ENCODE data around the gene CDKN2A. TPM values are rescaled to one million over a fixed set of nuclear protein-coding genes. Genes with fewer than 3 reads are reported as not detected.

The CDKN2A gene
- total RNA-seq, 1 experiment from 2014 or later = 0.57 TPM

GRCh38 chr9:21993007-21993406 lies 1.2 kb downstream of the CDKN2A start:
- Mint-ChIP-seq H3K36me3 (no peaks in the 10 kb centered on the region), H3K27ac (no peak overlapping the region), H3K27me3 (ENCODE audit: low read depth) (peaks cover 98% of the 10 kb centered on the region), H3K4me1 (peaks cover 49% of the 10 kb centered on the region), H3K4me3 (peak overlapping the region; percentile 60), H3K9me3 (no peaks in the 10 kb centered on the region)
- ATAC-seq = no peak
- TF ChIP-seq TEAD1 (CRISPR knock-in tag; IDR thresholded peaks at IDR 0.05) (no peak), ZNF425 (CRISPR knock-in tag; conservative IDR thresholded peaks at IDR 0.05) (no peak), ATF2 (CRISPR knock-in tag; IDR thresholded peaks at IDR 0.05; ENCODE audit: borderline replicate concordance, low read depth) (no peak), MYBL2 (CRISPR knock-in tag; IDR thresholded peaks at IDR 0.05) (no peak), ETV6 (CRISPR knock-in tag; IDR thresholded peaks at IDR 0.05) (no peak), MXD4 (CRISPR knock-in tag; IDR thresholded peaks at IDR 0.05; ENCODE audit: borderline replicate concordance) (no peak), CBFB (CRISPR knock-in tag; IDR thresholded peaks at IDR 0.05; ENCODE audit: low read depth) (no peak), E2F5 (CRISPR knock-in tag; IDR thresholded peaks at IDR 0.05) (no peak), FOXP4 (CRISPR knock-in tag; IDR thresholded peaks at IDR 0.05) (no peak), RELA (CRISPR knock-in tag; IDR thresholded peaks at IDR 0.05; ENCODE audit: borderline replicate concordance) (no peak), ESRRA (CRISPR knock-in tag; IDR thresholded peaks at IDR 0.05; ENCODE audit: borderline replicate concordance) (no peak), USF2 (CRISPR knock-in tag; IDR thresholded peaks at IDR 0.05) (no peak), JAZF1 (CRISPR knock-in tag; IDR thresholded peaks at IDR 0.05) (no peak), PRRX2 (CRISPR knock-in tag; IDR thresholded peaks at IDR 0.05) (no peak)
- DNase-seq (ENCODE audit: low spot score) = no peak
- ChIA-PET CTCF (interaction anchor here (4.3 kb wide), 1 partner anchor 16 kb away, joined by 42 read pairs; the partner anchor contains the start of gene CDKN2B), POLR2A (interaction anchor here (1.4 kb wide), 1 partner anchor 10 kb away, joined by 5 read pairs; no protein-coding TSS in a partner anchor)

- Mint-ChIP-seq H3K4me3 (no peak overlapping the region), H3K9me3 (no peaks in the 10 kb centered on the region), H3K36me3 (no peaks in the 10 kb centered on the region), H3K27me3 (ENCODE audit: low read depth) (peaks cover 98% of the 10 kb centered on the region), H3K27ac (no peak overlapping the region), H3K4me1 (peaks cover 32% of the 10 kb centered on the region)
- no peak for ATAC-seq
- ChIA-PET POLR2A (no interaction called here), CTCF (interaction anchor here (2.9 kb wide), 1 partner anchor 17 kb away, joined by 17 read pairs; the partner anchor contains the start of gene CDKN2B)
- no peak for DNase-seq (ENCODE audit: low spot score)
- no peak for TF ChIP-seq NFE2L1 (CRISPR knock-in tag; IDR thresholded peaks at IDR 0.05)
- TF ChIP-seq ZBTB21 (CRISPR knock-in tag; IDR thresholded peaks at IDR 0.05; ENCODE audit: borderline replicate concordance) = no peak
- TF ChIP-seq ZNF219 (CRISPR knock-in tag; IDR thresholded peaks at IDR 0.05; ENCODE audit: borderline replicate concordance) = no peak
- no peak for TF ChIP-seq ZBTB43 (CRISPR knock-in tag; IDR thresholded peaks at IDR 0.05)
- TF ChIP-seq MYBL2 (CRISPR knock-in tag; IDR thresholded peaks at IDR 0.05) = no peak
These were observed 2.9 kb downstream of the CDKN2A start for GRCh38 chr9:21991072-21991959.

Data from WTC11 (cell line).